GM10847 (cell line): ENCODE data around the gene RAPGEF1.

Experiments
- POLR2A ChIP-seq: IDR thresholded peaks from 2 replicates; pipeline ENCODE4 v1.6.1; 2011; ENCODE audit not compliant: insufficient read length; ENCODE audit errors: extremely low read depth

RAPGEF1 gene

GRCh38 chr9:131595696-131596429, 144.0 kb downstream of the RAPGEF1 start:
- TF ChIP-seq POLR2A, result no peak

- no peak for TF ChIP-seq POLR2A
Measured at GRCh38 chr9:131594906-131595665, 144.8 kb downstream of the RAPGEF1 start.

DNA sequence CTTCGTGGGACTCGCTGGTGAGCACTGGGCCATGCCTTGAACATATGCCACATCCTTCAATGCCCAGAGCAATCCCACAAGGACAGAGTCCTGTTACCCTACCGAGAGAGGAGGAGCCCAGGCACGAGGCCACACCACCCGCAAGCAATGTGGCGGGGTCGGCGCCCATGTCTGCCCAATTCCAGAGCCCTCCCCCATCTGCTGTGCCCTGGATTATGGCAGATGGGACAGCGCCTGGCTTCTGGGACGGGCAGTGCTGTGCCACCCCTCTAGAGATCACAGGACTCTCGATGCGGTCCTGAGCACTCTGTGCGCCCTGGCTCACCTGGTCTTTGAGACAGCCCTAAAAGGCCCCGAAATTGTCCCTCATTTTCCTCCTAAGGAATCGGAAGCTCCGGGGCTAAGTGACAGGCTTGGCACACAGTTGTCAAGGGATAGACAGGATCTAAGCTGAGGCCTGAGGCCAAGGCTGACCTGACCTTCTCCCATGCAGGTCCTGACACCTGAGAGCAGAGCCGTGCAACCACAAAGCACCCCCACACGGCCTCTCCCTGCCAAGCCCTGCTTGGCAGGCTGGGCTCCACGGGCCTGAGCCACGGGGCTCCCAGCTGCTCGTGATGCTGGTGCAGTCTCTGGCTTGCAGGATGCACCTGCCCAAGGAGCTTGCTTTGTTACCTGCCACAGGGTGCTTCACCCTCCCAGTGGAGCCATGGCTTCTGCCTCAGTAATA, 145.8 kb downstream of the RAPGEF1 start:
- no peak for TF ChIP-seq POLR2A

GRCh38 chr9:131593091-131593820, 146.6 kb downstream of the RAPGEF1 start:
- TF ChIP-seq POLR2A, result no peak

- no peak for TF ChIP-seq POLR2A
Measured at GRCh38 chr9:131591845-131592208, 148.0 kb downstream of the RAPGEF1 start.

GRCh38 chr9:131590907-131591844, 148.7 kb downstream of the RAPGEF1 start:
- TF ChIP-seq POLR2A, result no peak

DNA sequence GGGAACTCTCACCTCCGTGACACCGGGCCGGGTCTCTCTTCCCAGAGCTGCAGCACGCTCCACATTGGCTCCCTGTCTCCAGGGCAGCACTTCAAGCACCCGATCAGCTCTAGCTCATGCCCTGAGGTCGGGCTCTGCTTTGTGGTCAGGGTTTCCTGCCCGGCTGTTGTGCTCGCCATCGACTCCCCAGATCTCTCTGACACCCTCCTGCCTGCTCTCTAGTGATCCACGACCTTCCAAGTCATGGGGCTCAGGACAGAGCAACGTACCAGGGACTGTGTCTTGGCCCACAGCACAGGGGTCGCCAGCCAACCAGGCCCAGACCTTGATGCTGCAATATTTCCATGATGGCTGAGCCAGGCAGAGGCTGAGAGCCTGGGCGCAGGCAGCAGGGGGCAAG, 149.4 kb downstream of the RAPGEF1 start:
- TF ChIP-seq POLR2A, result no peak

GRCh38 chr9:131589993-131590392, 149.9 kb downstream of the RAPGEF1 start:
- TF ChIP-seq POLR2A, result no peak

- TF ChIP-seq POLR2A, result no peak
Measured at GRCh38 chr9:131589124-131589711, 150.7 kb downstream of the RAPGEF1 start.

DNA sequence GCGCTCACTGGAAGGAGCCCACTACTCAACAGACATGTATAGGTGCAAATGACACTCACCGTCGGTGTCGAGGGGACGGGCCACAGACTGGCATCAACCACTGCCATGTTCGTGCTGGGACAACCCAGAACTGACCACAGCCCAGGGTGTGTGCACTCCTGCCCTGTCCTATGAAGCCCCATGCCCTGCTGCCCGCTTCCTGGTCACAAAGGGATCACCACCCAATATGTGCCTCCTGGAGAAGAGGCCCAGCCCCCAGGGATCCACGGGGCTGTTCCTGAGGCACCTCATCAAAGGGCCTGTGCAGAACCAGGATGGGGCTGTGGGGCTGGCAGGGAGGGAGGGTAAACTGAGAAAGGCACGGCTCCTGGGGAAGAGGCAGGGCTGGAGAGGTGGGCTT, 151.5 kb downstream of the RAPGEF1 start:
- TF ChIP-seq POLR2A, result no peak

DNA sequence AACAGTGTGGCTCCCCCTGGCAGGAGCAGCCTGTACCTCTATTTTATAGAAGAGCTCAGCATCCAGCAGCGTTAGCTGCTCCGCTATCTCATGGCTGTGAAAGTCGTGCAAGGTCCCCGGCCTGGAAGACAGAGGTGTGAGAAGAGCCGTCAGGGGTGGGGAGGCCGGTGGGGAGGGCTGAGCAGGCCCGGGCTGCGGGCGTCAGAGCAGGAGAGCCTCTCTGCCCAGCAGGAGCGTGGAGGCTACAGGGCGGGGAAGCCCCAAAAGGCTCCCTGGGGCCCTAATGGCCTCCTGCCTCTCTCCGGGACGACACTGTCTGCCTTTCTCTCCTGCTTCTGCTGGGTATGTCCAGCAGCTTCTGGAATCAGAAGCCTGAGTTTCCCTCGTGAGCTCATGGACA, 152.0 kb downstream of the RAPGEF1 start:
- TF ChIP-seq POLR2A, result no peak

DNA sequence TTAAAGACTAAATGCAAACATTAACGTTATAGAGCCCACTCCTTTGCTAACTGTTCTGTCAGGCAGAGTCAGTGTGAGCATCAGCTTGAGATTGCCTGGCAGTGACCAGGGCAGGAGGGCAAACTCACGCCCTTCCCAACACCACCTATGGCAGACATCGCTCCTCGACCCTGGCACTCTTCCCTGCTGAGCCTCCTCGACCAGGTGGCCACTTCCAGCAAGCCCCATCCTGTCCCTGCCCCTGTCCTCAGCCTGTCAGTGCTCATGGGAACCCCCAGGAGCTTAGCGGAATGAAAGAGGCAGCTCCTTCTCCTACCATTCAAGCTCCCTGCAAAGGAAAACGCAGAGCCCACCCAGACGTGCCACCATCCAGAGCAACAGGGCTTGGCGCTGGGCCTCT, 152.5 kb downstream of the RAPGEF1 start:
- no peak for TF ChIP-seq POLR2A

GRCh38 chr9:131585375-131585774, 154.5 kb downstream of the RAPGEF1 start:
- TF ChIP-seq POLR2A, result no peak

GRCh38 chr9:131584858-131585257, 155.0 kb downstream of the RAPGEF1 start:
- no peak for TF ChIP-seq POLR2A

DNA sequence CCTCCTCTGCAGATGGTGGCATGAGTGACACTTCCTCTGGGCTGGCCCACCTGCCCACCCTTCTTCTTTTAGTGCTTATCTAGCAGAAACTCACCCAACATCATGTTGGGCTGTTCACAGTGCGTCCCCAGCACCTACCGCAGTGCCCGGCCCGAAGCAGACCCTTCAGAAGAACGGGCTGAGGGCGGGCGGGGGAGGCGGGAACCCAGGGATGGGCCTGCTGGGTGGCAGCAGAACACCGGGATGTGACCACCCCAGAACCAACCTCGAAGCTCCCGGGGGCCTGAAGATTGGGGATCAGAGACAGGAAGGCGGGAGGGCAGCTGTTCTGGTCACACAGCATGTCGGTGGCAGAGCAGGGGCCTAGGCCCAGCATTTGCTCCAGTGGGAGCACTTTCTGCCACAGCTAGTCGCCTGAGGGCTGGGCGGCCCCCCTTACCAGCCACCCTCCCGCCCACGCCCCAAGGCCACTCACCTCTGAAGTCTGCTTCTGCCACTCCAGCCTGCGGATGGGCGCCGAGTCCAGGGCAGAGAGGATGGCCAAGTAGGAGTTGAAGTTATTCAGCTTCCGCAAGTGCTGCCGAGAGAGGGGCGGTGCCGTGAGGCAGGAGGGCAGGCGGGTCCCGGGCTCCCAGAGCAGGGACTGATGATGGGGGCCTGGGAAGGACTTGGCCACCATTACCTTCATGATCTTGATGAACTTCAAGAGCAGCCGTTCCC, 155.9 kb downstream of the RAPGEF1 start:
- TF ChIP-seq POLR2A, result no peak
